Heart left ventricle (tissue), 16 donors: Measurements from ENCODE around the gene LSR. TPM values are rescaled to one million over a fixed set of nuclear protein-coding genes. Genes with fewer than 3 reads are reported as not detected.

ENCODE experiments used
- ATAC-seq, 4 donors: fragments of 200-7000 bp; cut with Tn5 transposase; one replicate each; pipeline ENCODE4 v1.9.1; 2020 to 2022; ENCODE audit warnings: moderate library complexity in 4 of 4, mild to moderate bottlenecking in 3 of 4, moderate number of reproducible peaks in 1 of 4
- DNase-seq, 5 donors: peaks; one replicate each; pipeline ENCODE4 v3.0.0-alpha.2; 2020
- H3K27ac ChIP-seq, 12 donors: fragments of 200-600 bp; sonication (generic) in 4 of 12; one replicate each; pipeline versions ENCODE4 v1.5.0 to v1.8.0; 2016 to 2022; ENCODE audit warnings: mild to moderate bottlenecking in 2 of 12
- H3K27me3 ChIP-seq, 9 donors: fragments of 200-600 bp; sonication (generic) in 2 of 9; one replicate each; pipeline versions ENCODE4 v1.5.1 to v1.8.0; 2016 to 2022; ENCODE audit warnings: mild to moderate bottlenecking in 3 of 9
- H3K36me3 ChIP-seq, 9 donors: fragments of 200-600 bp; sonication (generic) in 2 of 9; one replicate each; pipeline versions ENCODE4 v1.5.0 to v1.8.0; 2018 to 2022; ENCODE audit warnings: mild to moderate bottlenecking in 2 of 9
- H3K4me1 ChIP-seq, 12 donors: fragments of 200-600 bp; sonication (generic) in 4 of 12; one replicate each; pipeline versions ENCODE4 v1.5.0 to v1.8.0; 2016 to 2022; ENCODE audit warnings: mild to moderate bottlenecking in 3 of 12
- H3K4me3 ChIP-seq, 12 donors: fragments of 200-600 bp; sonication (generic) in 4 of 12; one replicate each; pipeline versions ENCODE4 v1.5.0 to v1.8.0; 2017 to 2022; ENCODE audit warnings: mild to moderate bottlenecking in 9 of 12, moderate library complexity in 4 of 12
- H3K9me3 ChIP-seq, 12 donors: fragments of 200-600 bp; sonication (generic) in 4 of 12; one replicate each; pipeline versions ENCODE4 v1.5.0 to v1.8.0; 2016 to 2022; ENCODE audit warnings: mild to moderate bottlenecking in 1 of 12
- POLR2A ChIP-seq, 2 donors: fragments of 450-650 bp; IDR thresholded peaks; one replicate each; pipeline ENCODE4 v1.6.1; 2017; ENCODE audit warnings: antibody characterized with exemption in 2 of 2, mild to moderate bottlenecking in 2 of 2, moderate library complexity in 2 of 2
- WGBS, 4 donors: extraction: QIAGEN DNeasy Blood & Tissue Kit in 2 of 4; methylation state at CpG; one replicate each; pipeline versions ENCODE4 v1.1.5 to v1.1.7; 2013 to 2018; 5-methylcytosine and 5-hydroxymethylcytosine counted together
- intact Hi-C, 10 donors: fragments of 100-400 bp; cut with DNase I; formaldehyde crosslinking; loops; one replicate each; pipeline versions ENCODE4 v1.11.1 to v1.14.2; 2022
- polyA plus RNA-seq, 2 donors: library from polyadenylated mRNA; stranded (reverse); fragments of 200-250 nt; gene quantifications; one replicate each; pipeline ENCODE4 v1.2.3, GENCODE V29; 2013
- total RNA-seq, 9 donors: library from RNA; depleted of rRNA in 2 of 9; stranded (reverse); fragments of >200 nt in 2 of 9; fragmentation: NEBNext Ultra II Directional in 3 of 9; extraction: Animal tissue kit (Norgen Biotek cat#: 25700) in 3 of 9; gene quantifications; one replicate each; pipeline versions ENCODE4 v1.1.0 to v1.2.4, GENCODE V29; 2016 to 2023
- TF ChIP-seq, protein P1 (sequence below), 12 donors: fragments of 200-600 bp; sonication (generic) in 4 of 12; IDR thresholded peaks; one replicate each; pipeline versions ENCODE4 v1.5.0 to v1.8.0; 2018 to 2022; ENCODE audit warnings: antibody characterized with exemption in 12 of 12, mild to moderate bottlenecking in 5 of 12
- donor health status: ischemic (EF 13 %, LVEDD 7.1; RV severe dilation, severe dysfunction).
- donor health status: healthy with polysubstance abuse.
- donor health status: DM: no; HTN: yes; CAD: no.
- donor health status: DM: no; HTN: no; CAD: no.
- donor health status: ischemic (EF 25% LVEDD 6.9; RV normal size, moderate dysfunction).
- donor health status: ischemic (EF 25% LVEDD 5.7; RV mildly dilated, moderate dysfunction).
- donor health status: healthy.
- donor health status: DM: yes; HTN: yes; CAD: no.
- donor health status: ischemic (EF 35%, LVEDD 5.7; RV mildly dilated, moderate dysfunction).
- donor health status: nonischemic (EF 11% LVEDD 7.7; RV severe dilation, severe dysfunction).
- donor health status: DM: yes; HTN: yes; CAD: no.
- donor health status: PGD.
- donor health status: ischemic (EF 29% LVEDD 5.4; RV normal size, mild dysfunction).
- donor health status: nonischemic (EF 23%, LVEDD 6.1; RV moderate dilation, normal function).

The LSR gene
- total and polyA plus RNA-seq, 11 donors, result 2.8 to 10.5 (median 5.3) TPM

DNA sequence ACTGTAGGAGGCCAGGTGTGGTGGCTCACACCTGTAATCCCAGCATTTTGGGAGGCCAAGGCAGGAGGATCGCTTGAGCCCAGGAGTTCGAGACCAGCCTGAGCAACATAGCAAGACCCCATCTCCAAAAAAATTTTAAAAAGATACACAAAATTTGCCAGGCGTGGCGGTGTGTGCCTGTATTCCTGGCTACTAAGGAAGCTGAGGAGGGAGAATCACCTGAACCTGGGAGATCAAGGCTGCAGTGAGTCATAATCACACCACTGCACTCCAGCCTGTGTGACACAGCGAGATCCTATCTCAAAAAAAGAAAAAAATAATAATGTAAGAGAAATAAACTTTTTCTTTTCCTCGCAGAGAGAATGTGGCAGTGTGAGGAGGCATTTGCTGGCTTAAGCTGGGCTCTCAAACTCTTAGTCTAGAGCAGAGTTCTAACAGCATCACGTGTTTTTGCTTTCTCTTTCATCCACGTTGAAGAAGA lies 41.4 kb upstream of the LSR start:
- Histone ChIP-seq H3K36me3 (no peaks in the 10 kb centered on the region), H3K27ac (peak overlapping the region in 1 of 12 donors; percentile 81), H3K9me3 (peaks cover 0 to 3% (median 0%) of the 10 kb centered on the region in 12 donors), H3K4me3 (no peak overlapping the region), H3K27me3 (no peaks in the 10 kb centered on the region), H3K4me1 (peaks cover 0 to 64% (median 4%) of the 10 kb centered on the region in 12 donors)
- no peak for ATAC-seq
- peak in 1 of 5 donors; percentile 6 for DNase-seq
- intact Hi-C loops, result no loop called here
- WGBS, 4 donors, result 88 to 93% (median 89%) methylated on average over 8 of the region's 8 CpGs
- TF ChIP-seq POLR2A (IDR thresholded peaks at IDR 0.05), result no peak
- TF ChIP-seq, protein P1, sequence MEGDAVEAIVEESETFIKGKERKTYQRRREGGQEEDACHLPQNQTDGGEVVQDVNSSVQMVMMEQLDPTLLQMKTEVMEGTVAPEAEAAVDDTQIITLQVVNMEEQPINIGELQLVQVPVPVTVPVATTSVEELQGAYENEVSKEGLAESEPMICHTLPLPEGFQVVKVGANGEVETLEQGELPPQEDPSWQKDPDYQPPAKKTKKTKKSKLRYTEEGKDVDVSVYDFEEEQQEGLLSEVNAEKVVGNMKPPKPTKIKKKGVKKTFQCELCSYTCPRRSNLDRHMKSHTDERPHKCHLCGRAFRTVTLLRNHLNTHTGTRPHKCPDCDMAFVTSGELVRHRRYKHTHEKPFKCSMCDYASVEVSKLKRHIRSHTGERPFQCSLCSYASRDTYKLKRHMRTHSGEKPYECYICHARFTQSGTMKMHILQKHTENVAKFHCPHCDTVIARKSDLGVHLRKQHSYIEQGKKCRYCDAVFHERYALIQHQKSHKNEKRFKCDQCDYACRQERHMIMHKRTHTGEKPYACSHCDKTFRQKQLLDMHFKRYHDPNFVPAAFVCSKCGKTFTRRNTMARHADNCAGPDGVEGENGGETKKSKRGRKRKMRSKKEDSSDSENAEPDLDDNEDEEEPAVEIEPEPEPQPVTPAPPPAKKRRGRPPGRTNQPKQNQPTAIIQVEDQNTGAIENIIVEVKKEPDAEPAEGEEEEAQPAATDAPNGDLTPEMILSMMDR (IDR thresholded peaks at IDR 0.05), result no peak

DNA sequence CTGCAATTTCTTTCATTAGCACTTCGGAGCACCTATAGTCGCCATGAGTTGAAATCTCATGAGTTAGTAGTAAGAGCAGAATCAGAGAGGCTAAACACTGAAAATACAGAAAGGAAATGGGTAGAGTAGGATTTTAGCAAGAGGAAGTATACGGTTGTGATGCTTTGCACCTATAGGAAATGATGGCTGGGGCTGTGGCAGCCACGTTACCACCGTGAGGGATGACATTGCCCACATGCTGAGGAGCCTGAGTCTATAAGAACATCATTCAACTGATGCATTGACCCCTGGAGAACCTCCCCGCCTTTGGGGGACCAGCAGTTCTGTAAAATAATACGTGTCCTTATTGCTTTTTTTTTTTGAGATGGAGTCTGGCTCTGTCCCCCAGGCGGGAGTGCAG lies 40.7 kb upstream of the LSR start:
- peak overlapping the region in 1 of 12 donors; percentile 81 for H3K27ac ChIP-seq
- ATAC-seq, result no peak
- WGBS, 4 donors, result 90 to 96% (median 92%) methylated on average over 8 of the region's 8 CpGs
- H3K4me1 ChIP-seq, result peaks cover 0 to 71% (median 10%) of the 10 kb centered on the region in 12 donors
- H3K4me3 ChIP-seq, result no peak overlapping the region
- H3K9me3 ChIP-seq, result peaks cover 0 to 3% (median 0%) of the 10 kb centered on the region in 12 donors
- DNase-seq, result peak in 1 of 5 donors; percentile 2
- H3K27me3 ChIP-seq, result no peaks in the 10 kb centered on the region
- TF ChIP-seq, protein P1 (IDR thresholded peaks at IDR 0.05), result no peak
- TF ChIP-seq POLR2A (IDR thresholded peaks at IDR 0.05), result no peak
- intact Hi-C loops, result no loop called here
- no peaks in the 10 kb centered on the region for H3K36me3 ChIP-seq

DNA sequence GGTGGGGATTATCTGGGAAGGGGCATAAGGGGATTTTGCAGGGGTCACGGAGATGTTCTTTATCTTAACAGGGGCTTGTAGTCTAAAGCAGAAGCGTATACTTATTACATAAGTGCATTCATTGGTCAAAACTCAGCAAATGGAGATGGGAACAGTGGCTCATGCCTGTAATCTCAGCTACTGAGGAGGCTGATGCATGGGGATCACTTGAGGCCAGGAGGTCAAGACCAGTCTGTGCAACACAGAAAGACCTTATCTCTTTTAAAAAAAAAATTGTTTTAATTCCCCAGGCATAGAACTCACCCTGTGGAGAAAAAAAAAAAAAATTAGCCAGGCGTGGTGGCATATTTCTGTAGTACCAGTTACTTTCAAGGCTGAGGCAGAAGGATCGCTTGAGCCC lies 39.2 kb upstream of the LSR start:
- H3K4me1 ChIP-seq, result peaks cover 0 to 77% (median 24%) of the 10 kb centered on the region in 12 donors
- WGBS, 4 donors, result 79 to 85% (median 81%) methylated on average over 4 of the region's 4 CpGs
- no peak for DNase-seq

DNA sequence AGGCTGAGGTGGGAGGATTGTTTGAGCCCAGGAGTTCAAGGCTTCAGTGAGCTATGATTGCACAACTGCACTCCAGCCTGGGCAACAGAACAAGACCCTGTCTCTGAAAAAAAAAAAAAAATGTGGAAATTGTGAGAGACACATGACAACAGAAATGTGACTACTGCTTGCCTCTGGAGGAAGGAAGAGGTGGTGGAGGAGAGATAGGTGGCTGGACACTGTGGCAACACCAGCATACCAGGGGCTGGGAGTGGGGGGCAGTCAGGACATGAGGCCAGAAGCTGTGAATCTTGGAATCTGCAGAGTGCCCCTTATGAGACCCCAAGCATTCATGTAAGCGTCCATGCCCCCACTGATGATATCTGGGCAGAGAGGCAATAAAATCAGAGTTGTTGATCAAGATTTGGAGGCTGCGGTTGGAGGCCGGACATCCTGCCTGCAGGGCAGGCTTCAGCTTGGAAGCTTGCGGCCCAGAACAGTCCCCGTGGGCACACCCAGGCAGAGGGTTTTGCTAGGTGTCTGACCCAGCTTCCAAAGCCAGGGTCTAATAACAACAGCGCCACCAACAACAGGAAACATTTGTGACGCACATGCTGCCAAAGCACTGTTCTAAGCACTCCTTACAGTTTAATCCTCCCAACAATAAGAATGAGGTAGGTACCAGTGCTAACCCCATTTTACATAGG lies 37.1 kb upstream of the LSR start:
- ATAC-seq (peak in 3 of 4 donors; percentile 31 to 67 (median 50)), DNase-seq (peak; percentile 51 to 80 (median 55))
- Histone ChIP-seq H3K27ac (peak overlapping the region in 10 of 12 donors; percentile 17 to 94 (median 39)), H3K9me3 (peaks cover 0 to 3% (median 0%) of the 10 kb centered on the region in 12 donors), H3K4me1 (peaks cover 0 to 64% (median 25%) of the 10 kb centered on the region in 12 donors), H3K4me3 (no peak overlapping the region), H3K36me3 (no peaks in the 10 kb centered on the region), H3K27me3 (no peaks in the 10 kb centered on the region)
- WGBS, 4 donors, result 50 to 66% (median 59%) methylated on average over 5 to 7 of the region's 7 CpGs
- intact Hi-C loops, result no loop called here
- TF ChIP-seq, protein P1 (IDR thresholded peaks at IDR 0.05), result no peak
- TF ChIP-seq POLR2A (IDR thresholded peaks at IDR 0.05), result no peak

More for the DNA sequence above, 39.2 kb upstream of the LSR start:
- no peak for ATAC-seq
- TF ChIP-seq, protein P1 (IDR thresholded peaks at IDR 0.05), result no peak
- TF ChIP-seq POLR2A (IDR thresholded peaks at IDR 0.05), result no peak
- Histone ChIP-seq H3K27ac (no peak overlapping the region), H3K9me3 (peaks cover 0 to 3% (median 0%) of the 10 kb centered on the region in 12 donors), H3K36me3 (no peaks in the 10 kb centered on the region), H3K4me3 (no peak overlapping the region), H3K27me3 (no peaks in the 10 kb centered on the region)
- intact Hi-C loops, result no loop called here
